GM23338 (cell line): ENCODE measurements around the gene NHS. TPM values are rescaled to one million over a fixed set of nuclear protein-coding genes. Genes with fewer than 3 reads are reported as not detected.

Experiments
- ATAC-seq: fragments of 200-7000 bp; cut with Tn5 transposase; 3 replicates; pipeline ENCODE4 v1.9.1; 2020
- DNase-seq: peaks from one replicate; pipeline ENCODE4 v3.0.0-alpha.2; 2015; ENCODE audit warnings: low spot score
- H2AFZ ChIP-seq: fragments of 200-600 bp; sonication (generic); 2 replicates; pipeline ENCODE4 v1.8.0; 2016; ENCODE audit warnings: antibody characterized with exemption, mild to moderate bottlenecking, moderate library complexity
- H3F3A ChIP-seq: fragments of 200-600 bp; sonication (generic); replicated peaks from 2 replicates; pipeline ENCODE4 v1.8.0; 2017; ENCODE audit warnings: antibody characterized with exemption, mixed run types, low read depth
- H3K27ac ChIP-seq: fragments of 200-600 bp; sonication (generic); 2 replicates; pipeline ENCODE4 v1.6.1; 2016; ENCODE audit warnings: low read depth
- H3K27me3 ChIP-seq: fragments of 200-600 bp; sonication (generic); 2 replicates; pipeline ENCODE4 v1.8.0; 2016; ENCODE audit warnings: mild to moderate bottlenecking, mixed run types, moderate library complexity; ENCODE audit not compliant: insufficient read depth
- H3K36me3 ChIP-seq: fragments of 200-600 bp; sonication (generic); 2 replicates; pipeline ENCODE4 v1.8.0; 2016; ENCODE audit warnings: mild to moderate bottlenecking; ENCODE audit not compliant: insufficient read depth
- H3K4me1 ChIP-seq: fragments of 200-600 bp; sonication (generic); 2 replicates; pipeline ENCODE4 v1.8.0; 2016; ENCODE audit warnings: mild to moderate bottlenecking, moderate library complexity; ENCODE audit not compliant: insufficient read depth
- H3K4me2 ChIP-seq: fragments of 200-600 bp; sonication (generic); 2 replicates; pipeline ENCODE4 v1.7.1; 2017; ENCODE audit warnings: mixed run types
- H3K4me3 ChIP-seq: fragments of 200-600 bp; sonication (generic); 2 replicates; pipeline ENCODE4 v1.6.1; 2016; ENCODE audit warnings: mixed run types
- H3K79me2 ChIP-seq: fragments of 200-600 bp; sonication (generic); replicated peaks from 2 replicates; pipeline ENCODE4 v1.8.0; 2017; ENCODE audit warnings: mild to moderate bottlenecking; ENCODE audit not compliant: insufficient read depth
- H3K9me2 ChIP-seq: fragments of 200-600 bp; sonication (generic); 2 replicates; pipeline ENCODE4 v1.8.0; 2017; ENCODE audit not compliant: insufficient read depth
- H4K20me1 ChIP-seq: fragments of 200-600 bp; sonication (generic); replicated peaks from 2 replicates; pipeline ENCODE4 v1.8.0; 2017; ENCODE audit warnings: mild to moderate bottlenecking; ENCODE audit not compliant: insufficient read depth
- H3K27ac Mint-ChIP-seq: 2 replicates; pipeline ENCODE4 v1.8.0; 2020; ENCODE audit warnings: inconsistent platforms, mild to moderate bottlenecking, moderate library complexity, mixed read lengths
- H3K27me3 Mint-ChIP-seq: 3 replicates; pipeline ENCODE4 v1.8.0; 2022; ENCODE audit warnings: low read depth, mild to moderate bottlenecking, moderate library complexity, mixed read lengths, inconsistent platforms; ENCODE audit not compliant: insufficient read depth, poor library complexity
- H3K36me3 Mint-ChIP-seq: 3 replicates; pipeline ENCODE4 v1.8.0; 2021; ENCODE audit warnings: low read depth, mild to moderate bottlenecking, inconsistent platforms, moderate library complexity, mixed read lengths
- H3K4me1 Mint-ChIP-seq: 3 replicates; pipeline ENCODE4 v1.8.0; 2020; ENCODE audit warnings: mild to moderate bottlenecking, inconsistent platforms, mixed read lengths
- H3K4me3 Mint-ChIP-seq: 3 replicates; pipeline ENCODE4 v1.8.0; 2021; ENCODE audit warnings: moderate library complexity, mild to moderate bottlenecking, inconsistent platforms, mixed read lengths
- H3K9me3 Mint-ChIP-seq: 3 replicates; pipeline ENCODE4 v1.8.0; 2020; ENCODE audit warnings: moderate library complexity, mild to moderate bottlenecking, inconsistent platforms, mixed read lengths
- CREB1 ChIP-seq: fragments of 250-450 bp; sonication (Bioruptor Pico); IDR thresholded peaks from 2 replicates; pipeline ENCODE4 v1.5.0; 2020; ENCODE audit warnings: low read depth, mild to moderate bottlenecking, moderate library complexity
- EZH2 ChIP-seq: fragments of 200-600 bp; sonication (generic); IDR thresholded peaks from one replicate; pipeline ENCODE4 v1.8.0; 2017; ENCODE audit warnings: antibody characterized with exemption, mild to moderate bottlenecking, low read depth; ENCODE audit not compliant: unreplicated experiment
- EZH2phosphoT487 ChIP-seq: fragments of 200-600 bp; sonication (generic); IDR thresholded peaks from one replicate; pipeline ENCODE4 v1.8.1; 2018; ENCODE audit warnings: antibody characterized with exemption; ENCODE audit not compliant: unreplicated experiment
- JUNB ChIP-seq: IDR thresholded peaks from one replicate; pipeline ENCODE4 v1.6.1; 2016; ENCODE audit warnings: antibody characterized with exemption; ENCODE audit not compliant: unreplicated experiment
- NANOG ChIP-seq: IDR thresholded peaks from 2 replicates; pipeline ENCODE4 v1.6.1; 2016; ENCODE audit warnings: antibody characterized with exemption, borderline replicate concordance
- POLR2AphosphoS5 ChIP-seq: IDR thresholded peaks from 2 replicates; pipeline ENCODE4 v1.6.1; 2016; ENCODE audit warnings: antibody characterized with exemption, low read depth
- STAT1 ChIP-seq: IDR thresholded peaks from one replicate; pipeline ENCODE4 v1.6.1; 2016; ENCODE audit warnings: antibody characterized with exemption; ENCODE audit not compliant: unreplicated experiment
- ZNF114 ChIP-seq: fragments of 250-450 bp; sonication (Bioruptor Pico); IDR thresholded peaks from 2 replicates; pipeline ENCODE4 v1.5.0; 2020; ENCODE audit warnings: mild to moderate bottlenecking, moderate library complexity
- ZNF331 ChIP-seq: fragments of 250-450 bp; sonication (Bioruptor Pico); IDR thresholded peaks from 2 replicates; pipeline ENCODE4 v1.5.0; 2020; ENCODE audit warnings: low read depth, mild to moderate bottlenecking, moderate library complexity
- polyA plus RNA-seq: library from polyadenylated mRNA; unstranded; fragments of >200 nt; fragmentation: Nextera tagmentation; extraction: Ambion mirVana; gene quantifications from 2 replicates; pipeline ENCODE4 v1.2.1, GENCODE V29; 2016
- total RNA-seq: library from RNA; depleted of rRNA; stranded (reverse); fragments of >200 nt; shearing (Covaris generic); gene quantifications from 2 replicates; pipeline ENCODE4 v1.2.3, GENCODE V29; 2014
- TF ChIP-seq, protein P1 (sequence below): IDR thresholded peaks from one replicate; pipeline ENCODE4 v1.6.1; 2018; ENCODE audit warnings: antibody characterized with exemption; ENCODE audit not compliant: unreplicated experiment
- TF ChIP-seq, protein P2 (sequence below): fragments of 250-450 bp; sonication (Bioruptor Pico); IDR thresholded peaks from 2 replicates; pipeline ENCODE4 v1.5.0; 2020; ENCODE audit warnings: mild to moderate bottlenecking, moderate library complexity
- TF ChIP-seq, protein P3 (sequence below): IDR thresholded peaks from 2 replicates; pipeline ENCODE4 v1.6.1; 2016; ENCODE audit warnings: antibody characterized with exemption
- TF ChIP-seq, protein P4 (sequence below), 2 experiments: fragments of 200-600 bp in 1 of 2; sonication (generic) in 1 of 2; conservative IDR thresholded peaks; 2 replicates each; pipeline versions ENCODE4 v1.5.1 to v1.6.1; 2016 to 2017; ENCODE audit warnings: antibody characterized with exemption in 2 of 2, low read depth in 2 of 2, mild to moderate bottlenecking in 2 of 2, moderate library complexity in 1 of 2

Gene NHS
- total and polyA plus RNA-seq, 2 experiments from 2014 or later, result 1.8 to 8.2 TPM

DNA sequence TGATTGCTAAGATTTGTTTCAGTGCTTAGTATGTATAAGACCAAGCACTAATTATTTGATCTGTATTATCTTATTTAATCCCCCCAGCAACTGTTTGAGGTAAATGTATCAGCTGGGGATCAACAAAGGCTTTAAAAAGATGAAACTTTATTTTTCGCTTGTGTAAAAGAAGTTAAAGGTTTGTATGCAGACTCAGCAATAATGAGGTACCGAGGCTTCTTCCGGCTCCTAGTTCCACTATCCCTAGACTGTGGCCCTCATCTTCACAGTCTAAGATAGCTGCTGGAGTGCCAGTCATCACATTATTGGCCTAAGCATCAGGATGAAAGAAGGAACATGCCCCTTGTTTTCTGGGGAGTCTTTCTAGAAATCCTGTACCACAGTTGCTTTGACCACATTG is 256.6 kb downstream of the NHS start:
- no peaks in the 10 kb centered on the region for H3K79me2 ChIP-seq
- H3K4me3 Mint-ChIP-seq, result no peak overlapping the region
- H3K4me2 ChIP-seq, result no peak overlapping the region
- peaks cover 35% of the 10 kb centered on the region for H3K4me1 Mint-ChIP-seq
- H3K36me3 ChIP-seq, result no peaks in the 10 kb centered on the region
- DNase-seq (no peak), ATAC-seq (no peak)
- H3K4me1 ChIP-seq, result peaks cover 8% of the 10 kb centered on the region
- H3K9me3 Mint-ChIP-seq, result no peaks in the 10 kb centered on the region
- H3K36me3 Mint-ChIP-seq, result no peaks in the 10 kb centered on the region
- H2AFZ ChIP-seq, result no peak overlapping the region
- no peak overlapping the region for H3K4me3 ChIP-seq
- H3K27ac ChIP-seq, result no peak overlapping the region
- no peak overlapping the region for H3K27ac Mint-ChIP-seq
- H3F3A ChIP-seq, result no peaks in the 10 kb centered on the region
- no peaks in the 10 kb centered on the region for H3K27me3 Mint-ChIP-seq
- no peaks in the 10 kb centered on the region for H3K9me2 ChIP-seq
- no peaks in the 10 kb centered on the region for H3K27me3 ChIP-seq
- TF ChIP-seq POLR2AphosphoS5, result no peak
- no peak for TF ChIP-seq EZH2phosphoT487
- TF ChIP-seq, protein P1, sequence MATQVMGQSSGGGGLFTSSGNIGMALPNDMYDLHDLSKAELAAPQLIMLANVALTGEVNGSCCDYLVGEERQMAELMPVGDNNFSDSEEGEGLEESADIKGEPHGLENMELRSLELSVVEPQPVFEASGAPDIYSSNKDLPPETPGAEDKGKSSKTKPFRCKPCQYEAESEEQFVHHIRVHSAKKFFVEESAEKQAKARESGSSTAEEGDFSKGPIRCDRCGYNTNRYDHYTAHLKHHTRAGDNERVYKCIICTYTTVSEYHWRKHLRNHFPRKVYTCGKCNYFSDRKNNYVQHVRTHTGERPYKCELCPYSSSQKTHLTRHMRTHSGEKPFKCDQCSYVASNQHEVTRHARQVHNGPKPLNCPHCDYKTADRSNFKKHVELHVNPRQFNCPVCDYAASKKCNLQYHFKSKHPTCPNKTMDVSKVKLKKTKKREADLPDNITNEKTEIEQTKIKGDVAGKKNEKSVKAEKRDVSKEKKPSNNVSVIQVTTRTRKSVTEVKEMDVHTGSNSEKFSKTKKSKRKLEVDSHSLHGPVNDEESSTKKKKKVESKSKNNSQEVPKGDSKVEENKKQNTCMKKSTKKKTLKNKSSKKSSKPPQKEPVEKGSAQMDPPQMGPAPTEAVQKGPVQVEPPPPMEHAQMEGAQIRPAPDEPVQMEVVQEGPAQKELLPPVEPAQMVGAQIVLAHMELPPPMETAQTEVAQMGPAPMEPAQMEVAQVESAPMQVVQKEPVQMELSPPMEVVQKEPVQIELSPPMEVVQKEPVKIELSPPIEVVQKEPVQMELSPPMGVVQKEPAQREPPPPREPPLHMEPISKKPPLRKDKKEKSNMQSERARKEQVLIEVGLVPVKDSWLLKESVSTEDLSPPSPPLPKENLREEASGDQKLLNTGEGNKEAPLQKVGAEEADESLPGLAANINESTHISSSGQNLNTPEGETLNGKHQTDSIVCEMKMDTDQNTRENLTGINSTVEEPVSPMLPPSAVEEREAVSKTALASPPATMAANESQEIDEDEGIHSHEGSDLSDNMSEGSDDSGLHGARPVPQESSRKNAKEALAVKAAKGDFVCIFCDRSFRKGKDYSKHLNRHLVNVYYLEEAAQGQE, result no peak
- TF ChIP-seq NANOG, result no peak
- TF ChIP-seq, protein P2, sequence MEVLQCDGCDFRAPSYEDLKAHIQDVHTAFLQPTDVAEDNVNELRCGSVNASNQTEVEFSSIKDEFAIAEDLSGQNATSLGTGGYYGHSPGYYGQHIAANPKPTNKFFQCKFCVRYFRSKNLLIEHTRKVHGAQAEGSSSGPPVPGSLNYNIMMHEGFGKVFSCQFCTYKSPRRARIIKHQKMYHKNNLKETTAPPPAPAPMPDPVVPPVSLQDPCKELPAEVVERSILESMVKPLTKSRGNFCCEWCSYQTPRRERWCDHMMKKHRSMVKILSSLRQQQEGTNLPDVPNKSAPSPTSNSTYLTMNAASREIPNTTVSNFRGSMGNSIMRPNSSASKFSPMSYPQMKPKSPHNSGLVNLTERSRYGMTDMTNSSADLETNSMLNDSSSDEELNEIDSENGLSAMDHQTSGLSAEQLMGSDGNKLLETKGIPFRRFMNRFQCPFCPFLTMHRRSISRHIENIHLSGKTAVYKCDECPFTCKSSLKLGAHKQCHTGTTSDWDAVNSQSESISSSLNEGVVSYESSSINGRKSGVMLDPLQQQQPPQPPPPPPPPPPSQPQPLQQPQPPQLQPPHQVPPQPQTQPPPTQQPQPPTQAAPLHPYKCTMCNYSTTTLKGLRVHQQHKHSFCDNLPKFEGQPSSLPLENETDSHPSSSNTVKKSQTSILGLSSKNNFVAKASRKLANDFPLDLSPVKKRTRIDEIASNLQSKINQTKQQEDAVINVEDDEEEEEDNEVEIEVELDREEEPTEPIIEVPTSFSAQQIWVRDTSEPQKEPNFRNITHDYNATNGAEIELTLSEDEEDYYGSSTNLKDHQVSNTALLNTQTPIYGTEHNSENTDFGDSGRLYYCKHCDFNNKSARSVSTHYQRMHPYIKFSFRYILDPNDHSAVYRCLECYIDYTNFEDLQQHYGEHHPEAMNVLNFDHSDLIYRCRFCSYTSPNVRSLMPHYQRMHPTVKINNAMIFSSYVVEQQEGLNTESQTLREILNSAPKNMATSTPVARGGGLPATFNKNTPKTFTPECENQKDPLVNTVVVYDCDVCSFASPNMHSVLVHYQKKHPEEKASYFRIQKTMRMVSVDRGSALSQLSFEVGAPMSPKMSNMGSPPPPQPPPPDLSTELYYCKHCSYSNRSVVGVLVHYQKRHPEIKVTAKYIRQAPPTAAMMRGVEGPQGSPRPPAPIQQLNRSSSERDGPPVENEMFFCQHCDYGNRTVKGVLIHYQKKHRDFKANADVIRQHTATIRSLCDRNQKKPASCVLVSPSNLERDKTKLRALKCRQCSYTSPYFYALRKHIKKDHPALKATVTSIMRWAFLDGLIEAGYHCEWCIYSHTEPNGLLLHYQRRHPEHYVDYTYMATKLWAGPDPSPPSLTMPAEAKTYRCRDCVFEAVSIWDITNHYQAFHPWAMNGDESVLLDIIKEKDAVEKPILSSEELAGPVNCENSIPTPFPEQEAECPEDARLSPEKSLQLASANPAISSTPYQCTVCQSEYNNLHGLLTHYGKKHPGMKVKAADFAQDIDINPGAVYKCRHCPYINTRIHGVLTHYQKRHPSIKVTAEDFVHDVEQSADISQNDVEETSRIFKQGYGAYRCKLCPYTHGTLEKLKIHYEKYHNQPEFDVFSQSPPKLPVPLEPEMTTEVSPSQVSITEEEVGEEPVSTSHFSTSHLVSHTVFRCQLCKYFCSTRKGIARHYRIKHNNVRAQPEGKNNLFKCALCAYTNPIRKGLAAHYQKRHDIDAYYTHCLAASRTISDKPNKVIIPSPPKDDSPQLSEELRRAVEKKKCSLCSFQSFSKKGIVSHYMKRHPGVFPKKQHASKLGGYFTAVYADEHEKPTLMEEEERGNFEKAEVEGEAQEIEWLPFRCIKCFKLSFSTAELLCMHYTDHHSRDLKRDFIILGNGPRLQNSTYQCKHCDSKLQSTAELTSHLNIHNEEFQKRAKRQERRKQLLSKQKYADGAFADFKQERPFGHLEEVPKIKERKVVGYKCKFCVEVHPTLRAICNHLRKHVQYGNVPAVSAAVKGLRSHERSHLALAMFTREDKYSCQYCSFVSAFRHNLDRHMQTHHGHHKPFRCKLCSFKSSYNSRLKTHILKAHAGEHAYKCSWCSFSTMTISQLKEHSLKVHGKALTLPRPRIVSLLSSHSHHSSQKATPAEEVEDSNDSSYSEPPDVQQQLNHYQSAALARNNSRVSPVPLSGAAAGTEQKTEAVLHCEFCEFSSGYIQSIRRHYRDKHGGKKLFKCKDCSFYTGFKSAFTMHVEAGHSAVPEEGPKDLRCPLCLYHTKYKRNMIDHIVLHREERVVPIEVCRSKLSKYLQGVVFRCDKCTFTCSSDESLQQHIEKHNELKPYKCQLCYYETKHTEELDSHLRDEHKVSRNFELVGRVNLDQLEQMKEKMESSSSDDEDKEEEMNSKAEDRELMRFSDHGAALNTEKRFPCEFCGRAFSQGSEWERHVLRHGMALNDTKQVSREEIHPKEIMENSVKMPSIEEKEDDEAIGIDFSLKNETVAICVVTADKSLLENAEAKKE, result no peak
- no peak for TF ChIP-seq STAT1
- no peak for TF ChIP-seq JUNB
- no peak for TF ChIP-seq ZNF114 (CRISPR knock-in tag)
- no peak for TF ChIP-seq CREB1
- TF ChIP-seq ZNF331 (CRISPR knock-in tag), result no peak
- TF ChIP-seq, protein P3, sequence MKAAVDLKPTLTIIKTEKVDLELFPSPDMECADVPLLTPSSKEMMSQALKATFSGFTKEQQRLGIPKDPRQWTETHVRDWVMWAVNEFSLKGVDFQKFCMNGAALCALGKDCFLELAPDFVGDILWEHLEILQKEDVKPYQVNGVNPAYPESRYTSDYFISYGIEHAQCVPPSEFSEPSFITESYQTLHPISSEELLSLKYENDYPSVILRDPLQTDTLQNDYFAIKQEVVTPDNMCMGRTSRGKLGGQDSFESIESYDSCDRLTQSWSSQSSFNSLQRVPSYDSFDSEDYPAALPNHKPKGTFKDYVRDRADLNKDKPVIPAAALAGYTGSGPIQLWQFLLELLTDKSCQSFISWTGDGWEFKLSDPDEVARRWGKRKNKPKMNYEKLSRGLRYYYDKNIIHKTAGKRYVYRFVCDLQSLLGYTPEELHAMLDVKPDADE, result no peak
- TF ChIP-seq, protein P4, sequence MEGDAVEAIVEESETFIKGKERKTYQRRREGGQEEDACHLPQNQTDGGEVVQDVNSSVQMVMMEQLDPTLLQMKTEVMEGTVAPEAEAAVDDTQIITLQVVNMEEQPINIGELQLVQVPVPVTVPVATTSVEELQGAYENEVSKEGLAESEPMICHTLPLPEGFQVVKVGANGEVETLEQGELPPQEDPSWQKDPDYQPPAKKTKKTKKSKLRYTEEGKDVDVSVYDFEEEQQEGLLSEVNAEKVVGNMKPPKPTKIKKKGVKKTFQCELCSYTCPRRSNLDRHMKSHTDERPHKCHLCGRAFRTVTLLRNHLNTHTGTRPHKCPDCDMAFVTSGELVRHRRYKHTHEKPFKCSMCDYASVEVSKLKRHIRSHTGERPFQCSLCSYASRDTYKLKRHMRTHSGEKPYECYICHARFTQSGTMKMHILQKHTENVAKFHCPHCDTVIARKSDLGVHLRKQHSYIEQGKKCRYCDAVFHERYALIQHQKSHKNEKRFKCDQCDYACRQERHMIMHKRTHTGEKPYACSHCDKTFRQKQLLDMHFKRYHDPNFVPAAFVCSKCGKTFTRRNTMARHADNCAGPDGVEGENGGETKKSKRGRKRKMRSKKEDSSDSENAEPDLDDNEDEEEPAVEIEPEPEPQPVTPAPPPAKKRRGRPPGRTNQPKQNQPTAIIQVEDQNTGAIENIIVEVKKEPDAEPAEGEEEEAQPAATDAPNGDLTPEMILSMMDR (conservative IDR thresholded peaks at IDR 0.05; ENCODE audit: low read depth in 2 of 2), result no peak
- TF ChIP-seq EZH2, result no peak
- H4K20me1 ChIP-seq, result no peaks in the 10 kb centered on the region
